RCC 7860 (cell line): ENCODE results near the gene TAS2R31.
"Not testable (repeated sequence)": the region's sequence is repeated elsewhere in the genome, so short reads cannot be mapped to it uniquely, and the experiment has no call there.

Experiments used
- DNase-seq: peaks from one replicate; pipeline ENCODE4 v3.0.0-alpha.2; 2015; ENCODE audit warnings: low spot score
- FAIRE-seq: peaks from 2 replicates; lab custom pipeline; 2012; peaks lifted over from hg19 to GRCh38; lab: Jason Lieb, UNC

Gene TAS2R31

GRCh38 chr12:11031307-11031706, at the start of gene TAS2R31:
TSS of gene TAS2R31 (minus strand) at chr12:11031407. CDS start at chr12:11031335, 72 bp downstream.
- FAIRE-seq = no peak
- no peak for DNase-seq

GRCh38 chr12:11078246-11078645, 47.0 kb upstream of the TAS2R31 start:
- FAIRE-seq (no peak), DNase-seq (no peak)

GRCh38 chr12:11075642-11076041, 44.4 kb upstream of the TAS2R31 start:
- DNase-seq = no peak
- FAIRE-seq = no peak

- DNase-seq = no peak
- no peak for FAIRE-seq
Measured at GRCh38 chr12:11071414-11071813, 40.2 kb upstream of the TAS2R31 start.

GRCh38 chr12:11070999-11071398, 39.8 kb upstream of the TAS2R31 start:
- FAIRE-seq (no peak), DNase-seq (no peak)

- no peak for FAIRE-seq
- DNase-seq = no peak
Measured at GRCh38 chr12:11069854-11070365, 38.7 kb upstream of the TAS2R31 start.

- FAIRE-seq (no peak), DNase-seq (no peak)
Measured at GRCh38 chr12:11067514-11067913, 36.3 kb upstream of the TAS2R31 start.

GRCh38 chr12:11062194-11062593, 31.0 kb upstream of the TAS2R31 start, which contains the start of gene TAS2R46:
TSS of gene TAS2R46 (minus strand) at chr12:11062294. CDS start at chr12:11062294, 0 bp downstream.
- not testable (repeated sequence) for DNase-seq, FAIRE-seq

GRCh38 chr12:11059784-11060183, 28.6 kb upstream of the TAS2R31 start:
- DNase-seq (no peak), FAIRE-seq (no peak)

- no peak for DNase-seq
- FAIRE-seq = no peak
Measured at GRCh38 chr12:11059041-11059440, 27.8 kb upstream of the TAS2R31 start.

GRCh38 chr12:11055306-11055705, 24.1 kb upstream of the TAS2R31 start:
- FAIRE-seq = no peak
- no peak for DNase-seq

- FAIRE-seq, DNase-seq: not testable (repeated sequence)
Measured at GRCh38 chr12:11049806-11050531, 18.8 kb upstream of the TAS2R31 start.

- not testable (repeated sequence) for FAIRE-seq, DNase-seq
Measured at GRCh38 chr12:11041366-11041765, 10.2 kb upstream of the TAS2R31 start.

- DNase-seq = no peak
- no peak for FAIRE-seq
Measured at GRCh38 chr12:11040162-11040561, 9.0 kb upstream of the TAS2R31 start.

GRCh38 chr12:11039171-11039570, 8.0 kb upstream of the TAS2R31 start:
- DNase-seq (no peak), FAIRE-seq (no peak)

GRCh38 chr12:11033959-11034358, 2.8 kb upstream of the TAS2R31 start:
- not testable (repeated sequence) for DNase-seq, FAIRE-seq

GRCh38 chr12:11026118-11026517, 5.1 kb downstream of the TAS2R31 start:
- no peak for DNase-seq

GRCh38 chr12:11023387-11023786, 7.8 kb downstream of the TAS2R31 start:
- DNase-seq = no peak
- FAIRE-seq = no peak

More at GRCh38 chr12:11026118-11026517, 5.1 kb downstream of the TAS2R31 start:
- no peak for FAIRE-seq

GRCh38 chr12:11022520-11022919, 8.7 kb downstream of the TAS2R31 start, which contains the start of gene TAS2R19:
TSS of gene TAS2R19 (minus strand) at chr12:11022620. CDS start at chr12:11022571, 49 bp downstream.
- FAIRE-seq (no peak), DNase-seq (no peak)

GRCh38 chr12:11016937-11017336, 14.3 kb downstream of the TAS2R31 start:
- no peak for FAIRE-seq
- DNase-seq = no peak

- no peak for DNase-seq
- no peak for FAIRE-seq
Measured at GRCh38 chr12:11015775-11016430, 15.3 kb downstream of the TAS2R31 start.

- FAIRE-seq = no peak
- no peak for DNase-seq
Measured at GRCh38 chr12:11014234-11014633, 17.0 kb downstream of the TAS2R31 start.
